IPS DF 19.7 (cell line): Measurements from ENCODE around the gene PCDHGA5.
"Not testable (repeated sequence)": the region's sequence is repeated elsewhere in the genome, so short reads cannot be mapped to it uniquely, and the experiment has no call there.

Source experiments
- DNase-seq: peaks from one replicate; pipeline ENCODE4 v3.0.0-alpha.2; 2013; ENCODE audit warnings: low read depth, low spot score

PCDHGA5 gene

DNA sequence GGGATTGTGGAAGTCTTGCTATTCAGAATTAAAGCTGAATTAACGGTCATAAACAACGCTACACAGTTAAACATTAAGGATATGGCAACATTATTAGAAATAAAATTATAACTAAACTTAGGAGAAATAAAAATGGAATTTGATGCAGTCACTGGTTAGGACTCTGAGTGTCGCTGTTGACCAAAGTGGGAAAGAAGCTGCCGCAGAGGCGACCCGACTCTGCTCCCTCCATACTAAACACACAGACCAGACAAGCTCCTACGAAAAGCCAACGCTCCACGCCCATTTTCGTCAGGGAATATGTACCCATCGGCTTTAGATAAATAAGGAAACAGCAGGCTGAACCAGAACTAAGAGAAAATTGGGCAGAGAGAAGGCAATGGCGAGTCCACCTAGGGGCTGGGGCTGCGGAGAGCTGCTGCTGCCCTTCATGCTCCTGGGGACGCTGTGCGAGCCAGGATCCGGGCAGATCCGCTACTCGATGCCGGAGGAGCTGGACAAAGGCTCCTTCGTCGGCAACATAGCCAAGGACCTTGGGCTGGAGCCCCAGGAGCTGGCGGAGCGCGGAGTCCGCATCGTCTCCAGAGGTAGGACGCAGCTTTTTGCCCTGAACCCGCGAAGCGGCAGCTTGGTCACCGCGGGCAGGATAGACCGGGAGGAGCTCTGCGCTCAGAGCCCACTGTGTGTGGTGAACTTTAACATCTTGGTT, at the start of gene PCDHGA5:
PCDHGA5 (plus strand) TSS at position 211 of the 709 bp plus-strand sequence; CDS start at position 380, 169 bp downstream.
- DNase-seq, result no peak

DNA sequence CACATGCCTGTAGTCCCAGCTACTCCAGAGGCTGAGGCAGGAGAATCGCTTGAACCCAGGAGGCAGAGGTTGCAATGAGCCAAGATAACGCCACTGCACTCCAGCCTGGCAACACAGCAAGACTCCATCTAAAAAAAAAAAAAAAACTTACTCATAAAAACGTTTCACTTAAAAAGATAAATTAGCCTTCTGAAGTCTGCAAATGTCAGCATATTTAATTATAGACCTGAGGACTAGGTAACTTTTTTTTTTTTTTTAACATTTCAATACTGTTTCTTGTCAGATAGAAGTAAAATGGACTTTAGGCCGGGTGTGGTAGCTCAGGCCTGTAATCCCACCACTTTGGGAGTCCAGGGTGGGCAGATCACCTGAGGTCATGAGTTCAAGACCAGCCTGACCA, 47.0 kb upstream of the PCDHGA5 start:
- DNase-seq, result not testable (repeated sequence)

DNA sequence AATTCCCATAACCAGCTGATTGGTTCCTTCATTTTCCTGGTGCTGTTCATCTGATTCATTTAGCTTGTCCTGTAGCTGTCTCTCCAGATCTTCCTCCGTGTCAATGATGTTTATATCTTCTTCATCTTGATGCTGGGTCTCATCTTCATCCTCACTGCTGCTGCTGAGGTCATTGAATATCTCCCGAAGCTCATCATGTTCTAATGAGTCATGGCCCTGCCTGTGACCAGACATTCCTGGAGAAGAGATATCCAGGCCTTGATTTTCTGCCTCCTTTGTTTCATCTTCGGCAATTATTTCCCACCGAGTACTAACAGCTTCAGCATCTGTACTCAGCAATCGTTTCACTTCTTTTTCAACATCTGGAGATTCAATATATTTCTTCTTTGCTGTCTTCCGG, 44.8 kb upstream of the PCDHGA5 start:
- no peak for DNase-seq

DNA sequence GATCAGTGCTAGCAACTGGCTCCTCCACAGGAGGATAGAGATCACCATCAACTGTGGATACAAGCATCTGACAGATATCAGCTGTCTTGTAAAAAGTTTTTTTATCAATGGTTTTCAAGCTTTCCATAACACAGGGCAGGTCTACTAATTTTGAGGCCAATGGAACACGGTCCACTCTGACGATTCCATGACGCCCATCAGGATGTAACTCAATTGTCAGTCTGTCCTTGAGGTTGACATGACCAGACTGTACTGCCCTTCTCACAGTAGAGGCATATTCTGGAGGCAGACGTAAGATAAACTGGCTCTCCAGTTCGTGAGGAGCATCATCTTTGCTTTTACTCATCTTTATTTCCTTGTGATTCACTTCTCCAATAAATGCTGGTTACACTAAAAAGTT, 44.3 kb upstream of the PCDHGA5 start:
- no peak for DNase-seq

DNA sequence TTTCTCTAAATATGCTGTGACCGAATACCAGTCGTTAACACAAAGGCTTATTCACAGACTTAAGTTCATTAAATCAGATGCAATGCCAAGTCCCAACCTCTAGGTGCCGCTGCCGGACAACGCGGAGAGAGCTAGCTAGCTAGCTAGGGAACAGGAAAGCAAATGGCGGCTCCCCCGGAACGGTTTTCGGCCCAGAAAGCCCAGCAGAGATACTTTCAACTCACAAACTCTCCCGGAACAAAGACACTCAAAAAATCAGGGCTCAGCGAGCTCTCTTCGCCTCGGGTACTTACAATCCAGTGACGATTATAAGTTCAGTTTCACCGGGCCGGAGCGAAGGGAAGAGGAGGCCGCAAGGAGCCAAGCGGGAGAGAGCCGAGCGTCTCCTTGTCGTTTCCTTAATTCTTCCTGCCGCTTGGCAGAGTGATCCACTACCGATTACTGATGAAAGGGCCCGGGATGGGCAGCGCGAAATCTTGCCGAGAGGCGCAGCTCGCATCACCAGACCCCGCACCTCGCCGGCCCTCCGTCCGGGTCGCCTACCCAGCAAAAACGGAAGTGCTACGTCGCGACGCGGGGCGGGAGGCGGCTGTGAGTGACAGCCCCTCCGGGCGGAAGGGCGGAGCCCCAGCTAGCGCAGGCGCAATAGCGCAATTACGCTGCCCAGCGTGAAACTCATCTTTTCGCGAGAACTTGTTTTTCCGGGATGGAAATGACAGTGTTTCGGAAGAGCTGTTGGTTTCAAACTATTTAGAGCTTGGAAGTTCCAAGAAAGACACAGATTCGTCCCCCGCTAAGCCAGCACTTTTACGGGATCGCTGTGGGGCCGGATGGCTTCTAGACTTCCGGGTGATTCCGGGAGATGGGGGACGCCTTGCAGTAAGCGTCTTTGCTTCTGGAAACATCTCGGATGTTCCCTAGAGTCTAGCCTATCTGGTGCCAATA, 43.5 kb upstream of the PCDHGA5 start, which contains the start of gene TAF7:
TAF7 (minus strand) TSS at position 560 of the 945 bp plus-strand sequence. CDS start 740 bp downstream, outside the sequence.
- DNase-seq, result peak; percentile 82

DNA sequence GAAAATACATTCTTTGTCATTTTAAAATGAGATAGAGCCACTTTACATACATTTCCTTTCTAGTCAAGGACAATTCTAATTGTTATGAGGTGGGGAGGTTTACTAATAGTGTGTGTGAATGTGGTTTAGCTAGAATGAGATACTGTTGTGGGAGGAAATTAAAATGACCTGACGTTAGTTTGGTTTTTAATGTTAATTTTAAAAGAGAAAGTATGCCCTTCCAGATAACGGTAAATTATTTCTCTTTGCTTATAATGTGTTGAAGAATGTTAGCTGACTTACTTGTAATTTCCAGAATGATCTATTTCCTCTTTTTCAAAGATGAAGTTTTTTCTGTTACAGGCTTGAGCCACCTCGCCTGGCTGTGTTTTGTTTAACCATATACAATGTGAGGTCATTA, 41.7 kb upstream of the PCDHGA5 start:
- no peak for DNase-seq

DNA sequence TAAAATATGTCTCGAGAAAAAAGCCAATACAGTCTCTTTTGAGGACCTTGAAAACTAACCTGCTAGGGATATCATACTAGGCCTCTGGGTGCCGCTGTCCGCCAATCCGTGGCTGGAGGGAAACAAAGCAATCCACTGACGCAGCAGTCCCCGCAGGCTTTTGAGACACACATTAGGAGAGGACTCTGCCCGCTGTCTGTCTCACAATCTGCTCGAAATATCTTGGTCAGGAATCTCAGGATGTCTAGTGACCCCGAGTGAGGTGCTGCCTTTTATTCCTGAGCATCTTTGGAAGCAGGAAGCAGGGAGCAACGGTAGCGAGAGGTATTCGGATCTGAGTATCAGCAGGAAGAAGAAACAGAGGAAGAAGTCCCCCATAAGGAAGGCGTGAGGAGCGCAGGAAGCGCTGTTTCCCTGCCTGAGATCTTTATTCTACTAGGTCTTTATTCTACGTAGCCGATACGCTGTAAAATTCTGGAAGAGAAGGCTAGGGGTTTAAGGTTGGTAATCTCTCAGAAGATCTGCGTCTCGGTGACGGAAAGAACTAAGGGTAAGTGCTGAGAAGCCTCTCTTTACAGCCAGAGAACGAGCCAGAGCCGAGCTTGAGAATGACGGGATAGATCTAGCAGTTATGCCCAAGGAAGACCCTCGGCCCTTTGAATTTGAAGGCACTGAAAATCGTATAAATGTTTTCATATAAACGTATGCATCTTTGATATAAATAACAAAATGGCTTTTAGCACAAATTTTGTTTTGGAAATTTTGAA, 37.7 kb upstream of the PCDHGA5 start:
- DNase-seq, result no peak

DNA sequence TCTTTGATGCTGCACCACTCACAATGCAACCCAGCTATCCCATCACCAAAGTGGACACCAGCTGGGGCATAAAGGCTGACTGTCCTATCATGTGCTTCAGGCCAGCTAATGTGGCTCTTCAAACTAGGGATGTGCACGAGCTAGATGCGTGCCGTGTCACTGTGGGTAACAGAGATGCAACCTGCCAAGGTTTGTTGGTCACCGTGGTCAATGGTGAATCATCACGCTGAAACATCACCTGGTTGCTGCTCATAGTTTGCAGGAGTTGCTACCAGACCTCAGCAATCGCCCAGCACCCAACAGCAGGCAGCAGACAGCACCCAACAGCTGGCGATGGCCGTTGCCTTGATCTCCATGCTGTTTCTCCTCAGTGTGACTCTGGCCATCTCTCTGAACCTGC, 35.7 kb upstream of the PCDHGA5 start:
- no peak for DNase-seq

DNA sequence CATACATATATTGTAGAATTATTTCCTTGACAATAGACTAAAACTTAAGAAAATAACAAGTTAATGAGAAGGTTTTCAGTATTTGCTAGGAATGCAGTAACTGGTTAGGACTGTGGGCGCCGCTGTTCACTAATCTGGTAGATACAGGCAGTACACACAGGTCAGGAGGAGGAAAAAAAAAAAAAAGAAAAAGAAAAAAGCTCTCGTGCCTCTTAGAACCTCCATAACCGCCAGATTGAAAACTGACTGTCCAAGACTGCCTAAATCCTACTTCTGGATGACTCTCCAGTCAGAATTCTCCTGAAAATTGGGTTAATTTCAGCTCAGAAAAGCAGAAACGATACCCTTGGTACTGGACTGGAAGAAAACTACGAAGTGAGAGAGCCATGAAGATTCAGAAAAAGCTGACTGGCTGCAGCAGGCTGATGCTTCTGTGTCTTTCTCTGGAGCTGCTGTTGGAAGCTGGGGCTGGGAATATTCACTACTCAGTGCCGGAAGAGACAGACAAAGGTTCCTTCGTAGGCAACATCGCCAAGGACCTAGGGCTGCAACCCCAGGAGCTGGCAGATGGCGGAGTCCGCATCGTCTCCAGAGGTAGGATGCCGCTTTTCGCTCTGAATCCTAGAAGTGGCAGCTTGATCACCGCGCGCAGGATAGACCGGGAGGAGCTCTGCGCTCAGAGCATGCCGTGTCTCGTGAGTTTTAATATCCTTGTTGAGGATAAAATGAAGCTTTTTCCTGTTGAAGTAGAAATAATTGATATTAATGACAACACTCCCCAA, 33.5 kb upstream of the PCDHGA5 start, which contains the start of gene PCDHGA1:
PCDHGA1 (plus strand) TSS at position 216 of the 782 bp plus-strand sequence.
- DNase-seq, result no peak

DNA sequence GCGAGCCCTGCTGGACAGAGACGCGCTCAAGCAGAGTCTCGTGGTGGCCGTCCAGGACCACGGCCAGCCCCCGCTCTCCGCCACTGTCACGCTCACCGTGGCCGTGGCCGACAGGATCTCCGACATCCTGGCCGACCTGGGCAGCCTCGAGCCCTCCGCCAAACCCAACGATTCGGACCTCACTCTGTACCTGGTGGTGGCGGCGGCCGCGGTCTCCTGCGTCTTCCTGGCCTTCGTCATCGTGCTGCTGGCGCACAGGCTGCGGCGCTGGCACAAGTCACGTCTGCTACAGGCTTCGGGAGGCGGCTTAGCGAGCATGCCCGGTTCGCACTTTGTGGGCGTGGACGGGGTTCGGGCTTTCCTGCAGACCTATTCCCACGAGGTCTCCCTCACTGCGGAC, 31.4 kb upstream of the PCDHGA5 start:
- not testable (repeated sequence) for DNase-seq

DNA sequence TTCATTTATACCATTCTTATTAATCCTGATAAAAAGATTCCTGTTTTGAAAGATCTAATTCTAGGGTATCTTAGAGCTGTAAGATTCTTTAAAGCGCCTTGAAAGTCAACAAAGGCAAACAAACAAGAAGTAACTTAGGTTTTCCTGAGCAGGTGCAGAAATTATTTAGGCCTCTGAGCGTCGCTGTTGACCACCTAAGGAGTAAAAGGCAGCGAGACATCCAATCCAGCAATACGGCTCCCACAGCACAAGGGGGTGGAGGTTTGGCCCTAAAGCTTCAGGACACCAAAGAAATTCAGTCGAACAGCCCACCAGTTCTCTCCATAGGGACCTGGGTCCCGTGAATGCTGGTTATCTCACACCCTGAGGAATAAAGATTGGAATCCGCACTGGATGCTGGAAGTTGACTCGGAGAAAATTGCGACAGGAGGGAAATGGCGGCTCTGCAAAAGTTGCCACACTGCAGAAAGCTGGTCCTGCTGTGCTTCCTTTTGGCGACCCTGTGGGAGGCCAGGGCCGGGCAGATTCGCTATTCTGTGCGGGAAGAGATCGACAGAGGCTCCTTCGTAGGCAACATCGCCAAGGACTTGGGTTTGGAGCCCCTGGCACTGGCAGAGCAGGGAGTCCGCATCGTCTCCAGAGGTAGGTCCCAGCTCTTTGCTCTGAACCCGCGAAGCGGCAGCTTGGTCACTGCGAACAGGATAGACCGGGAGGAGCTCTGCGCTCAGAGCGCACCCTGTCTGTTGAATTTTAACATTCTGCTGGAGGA, 25.2 kb upstream of the PCDHGA5 start, which contains the start of gene PCDHGA2:
PCDHGA2 (plus strand) TSS at position 223 of the 769 bp plus-strand sequence.
- no peak for DNase-seq

DNA sequence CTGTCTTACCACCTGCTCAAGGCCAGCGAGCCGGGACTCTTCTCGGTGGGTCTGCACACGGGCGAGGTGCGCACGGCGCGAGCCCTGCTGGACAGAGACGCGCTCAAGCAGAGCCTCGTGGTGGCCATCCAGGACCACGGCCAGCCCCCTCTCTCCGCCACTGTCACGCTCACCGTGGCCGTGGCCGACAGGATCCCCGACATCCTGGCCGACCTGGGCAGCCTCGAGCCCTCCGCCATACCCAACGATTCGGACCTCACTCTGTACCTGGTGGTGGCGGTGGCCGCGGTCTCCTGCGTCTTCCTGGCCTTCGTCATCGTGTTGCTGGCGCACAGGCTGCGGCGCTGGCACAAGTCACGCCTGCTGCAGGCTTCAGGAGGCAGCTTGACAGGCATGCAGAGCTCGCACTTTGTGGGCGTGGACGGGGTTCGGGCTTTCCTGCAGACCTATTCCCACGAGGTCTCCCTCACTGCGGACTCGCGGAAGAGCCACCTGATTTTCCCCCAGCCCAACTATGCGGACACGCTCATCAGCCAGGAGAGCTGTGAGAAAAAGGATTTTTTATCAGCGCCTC, 23.1 kb upstream of the PCDHGA5 start:
- DNase-seq, result not testable (repeated sequence)

DNA sequence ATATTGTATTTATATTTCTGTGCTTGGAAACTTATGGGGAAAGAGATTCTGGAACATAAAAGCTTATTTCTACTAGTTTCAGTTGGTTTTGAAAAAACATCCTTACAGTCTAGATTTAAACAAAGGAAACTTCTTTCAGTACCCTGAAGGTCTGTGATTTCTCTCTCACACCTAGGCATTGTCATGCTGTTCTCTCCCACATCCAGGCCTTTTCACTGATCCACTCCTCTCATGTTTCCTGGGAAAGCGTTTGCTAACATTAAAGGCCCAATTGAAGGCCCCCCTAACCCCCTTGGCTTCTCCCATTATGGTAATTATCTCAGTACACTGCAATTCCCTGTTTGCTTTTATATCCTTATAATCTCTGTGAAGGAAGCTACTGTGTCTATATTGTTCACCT, 21.2 kb upstream of the PCDHGA5 start:
- DNase-seq, result no peak

DNA sequence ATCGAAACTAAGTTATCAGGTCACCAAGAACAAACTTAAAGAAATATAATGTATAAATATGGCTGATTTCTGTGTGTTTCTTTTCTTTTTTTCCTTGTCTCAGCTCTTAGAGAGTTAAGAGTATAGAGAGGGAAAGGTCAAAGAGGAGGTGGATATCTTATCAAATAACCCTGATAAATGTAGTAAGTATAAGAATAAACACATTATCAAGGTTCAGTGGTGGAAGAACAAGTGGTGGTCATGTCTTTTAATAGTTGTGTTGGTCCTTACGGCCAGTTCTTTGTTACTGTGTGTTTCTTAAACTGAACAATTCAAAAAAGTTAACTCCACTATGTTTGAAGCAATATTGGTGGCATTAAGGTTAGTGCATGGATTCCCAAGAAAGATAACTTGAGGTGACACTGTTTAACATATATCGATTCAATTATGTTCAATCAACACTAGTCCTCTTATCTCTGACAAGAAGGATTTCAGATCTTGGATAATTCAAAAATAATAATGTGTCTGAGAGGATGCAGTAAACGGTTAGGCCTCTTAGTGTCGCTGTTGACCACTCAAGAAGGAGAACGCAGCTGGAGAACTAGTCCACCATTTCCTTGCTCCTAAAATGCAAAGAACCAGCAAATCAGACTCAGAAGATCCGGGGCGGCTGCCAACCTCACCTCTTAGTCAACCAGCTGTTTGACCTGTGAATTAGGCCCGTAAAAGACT, 20.6 kb upstream of the PCDHGA5 start, which contains the start of gene PCDHGA3:
PCDHGA3 (plus strand) TSS at position 588 of the 711 bp plus-strand sequence. CDS start 205 bp downstream, outside the sequence.
- DNase-seq, result no peak

DNA sequence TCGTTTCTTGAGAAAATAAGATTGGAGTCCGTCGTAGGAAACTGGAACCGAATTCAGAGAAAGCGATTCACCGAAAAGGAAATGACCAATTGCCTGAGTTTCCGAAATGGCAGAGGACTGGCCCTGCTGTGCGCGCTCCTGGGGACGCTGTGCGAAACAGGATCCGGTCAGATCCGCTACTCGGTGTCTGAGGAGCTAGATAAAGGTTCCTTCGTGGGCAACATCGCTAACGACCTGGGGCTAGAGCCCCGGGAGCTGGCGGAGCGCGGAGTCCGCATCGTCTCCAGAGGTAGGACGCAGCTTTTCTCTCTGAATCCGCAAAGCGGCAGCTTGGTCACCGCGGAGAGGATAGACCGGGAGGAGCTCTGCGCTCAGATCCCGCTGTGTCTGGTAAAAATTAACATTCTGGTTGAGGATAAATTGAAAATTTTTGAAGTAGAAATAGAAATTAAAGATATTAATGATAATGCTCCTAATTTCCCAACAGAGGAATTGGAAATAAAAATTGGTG, 20.0 kb upstream of the PCDHGA5 start:
- DNase-seq, result no peak

DNA sequence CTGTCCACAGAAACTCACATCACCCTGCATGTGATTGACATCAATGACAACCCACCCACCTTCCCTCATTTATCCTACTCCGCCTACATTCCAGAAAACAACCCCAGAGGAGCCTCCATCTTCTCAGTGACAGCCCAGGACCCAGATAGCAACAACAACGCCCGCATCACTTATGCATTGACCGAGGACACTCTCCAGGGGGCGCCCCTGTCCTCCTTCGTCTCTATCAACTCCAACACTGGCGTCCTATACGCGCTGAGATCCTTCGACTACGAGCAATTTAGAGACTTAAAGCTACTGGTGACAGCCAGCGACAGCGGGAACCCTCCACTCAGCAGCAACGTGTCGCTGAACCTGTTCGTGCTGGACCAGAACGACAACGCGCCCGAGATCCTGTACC, 18.6 kb upstream of the PCDHGA5 start:
- no peak for DNase-seq

DNA sequence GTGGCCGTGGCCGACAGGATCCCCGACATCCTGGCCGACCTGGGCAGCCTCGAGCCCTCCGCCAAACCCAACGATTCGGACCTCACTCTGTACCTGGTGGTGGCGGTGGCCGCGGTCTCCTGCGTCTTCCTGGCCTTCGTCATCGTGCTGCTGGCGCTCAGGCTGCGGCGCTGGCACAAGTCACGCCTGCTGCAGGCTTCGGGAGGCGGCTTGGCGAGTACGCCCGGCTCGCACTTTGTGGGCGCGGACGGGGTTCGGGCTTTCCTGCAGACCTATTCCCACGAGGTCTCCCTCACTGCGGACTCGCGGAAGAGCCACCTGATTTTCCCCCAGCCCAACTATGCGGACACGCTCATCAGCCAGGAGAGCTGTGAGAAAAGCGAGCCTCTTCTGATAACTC, 17.9 kb upstream of the PCDHGA5 start:
- DNase-seq, result not testable (repeated sequence)

DNA sequence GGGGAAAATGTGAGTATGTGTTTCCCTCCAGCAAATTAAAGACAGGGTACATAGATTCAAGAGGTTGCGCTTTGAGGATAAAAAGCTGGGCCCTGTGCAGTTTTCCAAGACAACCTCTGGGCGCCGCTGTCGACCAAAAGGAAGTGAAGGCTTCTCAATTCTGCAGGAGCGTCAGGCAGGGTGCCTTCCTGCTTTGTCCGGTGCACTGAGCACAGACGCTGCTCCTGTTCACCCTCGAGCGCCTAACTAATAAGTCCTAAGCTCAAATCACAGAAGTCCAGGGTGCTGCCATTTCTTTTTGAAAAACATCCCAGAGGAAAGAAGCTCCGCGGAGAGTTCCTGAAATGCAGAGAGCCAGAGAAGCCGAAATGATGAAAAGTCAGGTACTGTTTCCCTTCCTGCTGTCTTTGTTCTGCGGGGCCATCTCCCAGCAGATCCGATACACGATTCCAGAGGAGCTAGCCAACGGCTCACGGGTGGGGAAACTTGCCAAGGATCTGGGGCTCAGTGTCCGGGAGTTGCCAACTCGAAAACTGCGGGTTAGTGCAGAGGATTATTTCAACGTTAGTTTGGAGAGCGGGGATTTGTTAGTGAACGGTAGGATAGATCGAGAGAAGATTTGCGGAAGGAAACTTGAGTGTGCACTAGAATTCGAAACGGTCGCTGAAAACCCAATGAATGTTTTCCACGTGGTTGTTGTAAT, 13.9 kb upstream of the PCDHGA5 start, which contains the start of gene PCDHGB1:
PCDHGB1 (plus strand) TSS at position 183 of the 703 bp plus-strand sequence; CDS start at position 345, 162 bp downstream.
- no peak for DNase-seq
